ENCODE results near the gene USO1.
"Not testable (repeated sequence)": the region's sequence is repeated elsewhere in the genome, so short reads cannot be mapped to it uniquely, and the experiment has no call there.

The USO1 gene

DNA sequence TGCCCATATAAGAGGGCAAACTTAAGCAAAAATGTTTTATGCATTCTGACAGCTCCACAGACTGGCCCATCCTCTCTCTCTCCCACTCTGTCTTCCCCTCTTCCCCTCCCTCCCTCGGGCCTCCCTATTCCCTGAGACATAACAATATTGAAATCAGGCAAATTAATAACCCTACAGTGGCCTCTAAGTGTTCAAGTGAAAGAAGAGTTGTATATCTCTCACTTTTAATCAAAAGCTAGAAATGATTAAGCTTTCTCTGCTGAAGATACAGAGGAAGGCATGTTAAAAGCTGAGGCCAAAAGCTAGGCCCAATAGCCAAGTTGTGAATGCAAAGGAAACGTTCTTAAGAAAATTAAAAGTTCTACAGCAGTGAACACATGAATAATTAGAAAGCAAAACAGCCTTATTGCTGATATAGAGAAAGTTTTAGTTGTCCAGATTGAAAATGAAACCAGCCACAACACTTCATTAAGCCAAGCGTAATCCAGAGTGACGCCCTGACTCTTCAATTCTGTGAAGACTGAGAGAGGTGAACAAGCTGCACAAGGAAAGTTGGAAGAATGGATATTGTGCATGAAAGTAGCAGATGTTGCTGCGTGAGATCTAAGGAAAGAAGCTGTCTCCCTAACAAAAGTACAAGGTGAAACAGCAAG is 54.9 kb downstream of the USO1 start:
- DNase-seq, result no peak

DNA sequence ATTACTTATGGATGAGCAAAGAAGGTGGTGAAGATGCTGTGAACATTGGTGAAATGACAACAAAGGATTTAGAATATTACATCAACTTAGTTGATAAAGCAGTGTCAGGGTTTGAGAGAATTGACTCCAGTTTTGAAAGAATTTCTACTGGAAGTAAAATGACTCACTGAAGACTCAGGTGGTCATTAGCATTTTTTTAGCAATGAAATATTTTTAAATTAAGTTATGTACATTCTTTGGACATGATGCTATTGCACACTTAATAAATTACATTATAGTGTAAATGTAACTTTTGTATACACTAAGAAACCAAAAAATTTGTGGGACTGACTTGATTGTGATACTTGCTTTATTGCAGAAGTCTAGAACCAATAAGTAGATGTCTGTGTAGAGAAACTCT is 56.9 kb downstream of the USO1 start:
- no peak for DNase-seq

DNA sequence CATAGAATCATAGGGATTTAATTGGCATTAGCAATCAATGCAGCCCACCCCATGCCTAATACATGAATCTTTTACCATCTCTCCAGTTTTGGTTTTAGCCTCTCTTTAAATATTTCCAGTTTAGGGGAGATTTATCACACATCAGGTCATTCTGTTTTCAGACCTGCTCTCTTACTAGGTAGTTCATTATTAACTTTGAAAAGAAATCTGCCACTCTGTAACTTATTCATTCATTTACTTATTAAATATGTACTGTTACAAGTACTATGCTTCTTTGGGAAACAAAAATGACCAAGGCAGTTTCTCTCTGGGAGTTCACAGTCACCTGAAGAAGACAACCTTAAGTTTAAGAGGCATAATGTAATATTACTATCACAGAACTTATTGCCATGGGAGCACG is 62.1 kb downstream of the USO1 start:
- DNase-seq, result no peak

DNA sequence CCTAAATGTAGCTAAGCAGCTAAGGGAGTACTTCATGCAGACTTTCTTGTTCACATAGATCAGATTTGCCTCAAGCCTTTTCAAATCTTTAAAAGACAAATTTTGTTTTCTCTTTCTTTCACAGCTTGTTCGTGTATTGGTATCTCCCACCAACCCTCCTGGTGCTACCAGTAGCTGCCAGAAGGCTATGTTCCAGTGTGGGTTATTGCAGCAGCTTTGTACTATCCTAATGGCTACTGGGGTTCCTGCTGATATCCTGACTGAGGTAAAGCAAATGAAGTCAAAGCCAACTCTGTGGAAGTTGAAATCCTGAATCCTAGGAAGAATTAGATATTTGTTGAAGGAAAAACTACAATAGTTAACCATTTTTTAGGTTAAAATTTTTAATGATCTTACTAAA is 62.6 kb downstream of the USO1 start:
- DNase-seq, result no peak

DNA sequence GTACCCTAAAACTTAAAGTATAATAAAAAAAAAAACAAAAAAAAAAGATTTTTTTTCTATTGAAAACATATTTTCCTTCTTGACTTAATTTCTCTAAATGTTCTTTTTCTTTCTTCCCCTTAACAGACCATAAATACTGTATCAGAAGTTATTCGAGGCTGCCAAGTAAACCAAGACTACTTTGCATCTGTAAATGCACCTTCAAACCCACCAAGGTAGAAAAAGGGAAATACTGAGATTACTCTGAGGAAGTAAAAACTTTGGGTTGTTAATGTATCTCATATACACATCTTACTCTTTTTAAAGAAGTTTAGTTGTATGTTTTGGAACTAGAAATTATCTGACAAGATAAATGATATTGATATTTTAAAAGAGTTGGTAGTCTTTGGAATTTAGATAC is 65.6 kb downstream of the USO1 start:
- DNase-seq, result no peak

DNA sequence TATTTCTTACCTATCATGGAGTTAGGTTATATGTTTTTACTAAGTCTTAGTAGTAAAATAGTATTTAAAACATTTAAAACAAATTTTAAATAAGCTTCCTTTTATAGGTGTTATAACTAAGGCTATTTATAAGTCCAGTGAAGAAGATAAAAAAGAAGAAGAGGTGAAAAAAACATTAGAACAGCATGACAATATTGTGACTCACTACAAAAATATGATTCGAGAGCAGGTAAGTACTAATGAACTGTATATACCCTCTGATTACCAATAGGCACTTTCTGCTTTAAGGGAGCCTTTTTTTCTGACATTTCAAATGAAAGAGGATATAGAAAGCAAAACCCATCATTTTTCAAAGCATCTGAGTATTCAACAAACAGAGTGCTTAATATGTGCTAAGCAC is 76.6 kb downstream of the USO1 start:
- DNase-seq, result no peak

DNA sequence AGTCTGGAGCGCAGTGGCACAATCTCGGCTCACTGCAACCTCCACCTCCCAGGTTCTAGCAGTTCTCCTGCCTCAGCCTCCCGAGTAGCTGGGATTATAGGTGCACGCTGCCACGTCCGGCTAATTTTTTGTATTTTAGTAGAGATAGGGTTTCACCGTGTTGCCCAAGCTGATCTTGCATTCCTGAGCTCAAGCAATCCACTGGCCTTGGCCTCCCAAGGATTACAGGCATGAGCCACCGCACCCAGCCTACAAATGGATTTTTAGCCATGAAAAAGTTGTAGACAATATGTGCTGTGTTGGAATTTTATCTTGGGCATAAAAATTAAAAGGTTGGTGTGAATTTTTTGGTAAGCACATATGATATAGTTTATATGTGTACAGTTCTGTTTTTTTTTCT is 81.7 kb downstream of the USO1 start:
- DNase-seq, result not testable (repeated sequence)

DNA sequence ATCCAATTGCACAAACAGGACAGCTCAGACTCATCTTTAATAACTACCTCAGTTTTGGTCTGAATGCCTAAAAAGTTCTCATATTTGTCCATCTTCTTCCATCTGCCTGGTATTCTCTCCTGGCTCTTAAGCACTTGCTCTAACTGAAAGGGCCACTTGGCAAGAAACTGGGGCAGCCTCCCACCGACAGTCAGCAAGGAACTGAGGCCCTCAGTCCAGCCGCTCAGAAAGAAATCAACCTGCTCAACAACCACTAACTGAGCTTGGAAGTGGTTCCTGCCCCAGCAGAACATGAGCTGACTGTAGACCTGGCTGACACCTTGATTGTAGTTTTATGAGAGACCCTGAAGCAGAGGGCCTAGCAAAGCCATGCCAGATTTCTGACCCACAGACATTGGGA is 93.5 kb downstream of the USO1 start:
- DNase-seq, result no peak

DNA sequence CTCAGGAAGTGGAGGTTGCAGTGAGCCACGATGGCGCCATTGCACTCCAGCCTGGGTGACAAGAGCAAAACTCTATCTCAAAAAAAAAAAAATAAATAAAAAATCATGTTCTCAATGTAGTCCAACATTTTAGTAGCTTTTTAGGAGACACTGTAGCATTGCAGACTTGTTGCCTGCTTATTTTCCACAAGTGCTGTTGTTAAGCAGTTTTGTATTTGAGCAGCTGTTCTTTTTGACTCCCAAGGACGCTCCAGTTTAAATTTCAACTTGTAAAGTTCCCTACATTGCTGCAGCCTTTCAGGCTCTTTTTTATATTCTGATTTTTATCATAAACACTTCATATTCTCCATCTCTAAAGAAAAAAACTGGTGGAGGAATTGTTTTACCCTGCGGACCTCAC is 94.7 kb downstream of the USO1 start:
- DNase-seq, result no peak

DNA sequence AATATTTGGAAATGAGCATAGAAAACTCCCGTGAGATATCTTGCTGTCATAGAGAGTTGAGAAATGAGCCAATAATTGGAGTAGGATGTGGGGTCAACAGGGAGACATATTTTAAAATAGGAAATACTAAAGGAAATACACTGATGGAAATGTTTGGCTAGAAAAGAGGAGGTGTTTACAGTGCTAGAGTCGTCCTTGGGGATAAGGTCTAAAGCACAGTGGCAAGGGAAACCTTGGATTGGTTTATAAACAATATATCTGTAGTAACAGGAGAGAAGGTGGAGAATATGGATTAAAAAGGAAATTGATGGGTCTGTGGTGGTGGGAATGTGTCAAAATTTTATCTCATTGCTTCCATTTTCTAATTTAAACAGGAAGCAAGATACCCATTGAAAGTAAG is 95.8 kb downstream of the USO1 start:
- DNase-seq, result no peak

DNA sequence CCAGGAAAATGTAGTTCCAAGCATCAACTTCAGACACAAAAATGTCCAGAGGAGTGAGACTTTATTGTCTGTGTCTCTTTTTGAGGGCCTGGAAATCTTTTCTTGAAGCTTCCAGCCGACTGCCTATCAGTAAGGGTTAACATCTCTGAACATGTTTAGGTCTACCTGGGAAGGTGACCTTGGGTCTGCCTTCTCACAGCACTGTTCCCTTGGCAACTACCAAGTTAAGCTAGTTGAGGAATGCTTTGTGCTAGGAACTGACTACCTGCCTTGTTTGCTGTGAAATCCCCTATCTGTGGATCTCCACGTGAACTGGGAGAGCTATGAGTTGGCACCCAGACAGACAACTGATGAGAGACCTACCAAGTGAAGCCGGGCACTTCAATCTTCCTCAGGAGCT is 96.3 kb downstream of the USO1 start:
- no peak for DNase-seq

DNA sequence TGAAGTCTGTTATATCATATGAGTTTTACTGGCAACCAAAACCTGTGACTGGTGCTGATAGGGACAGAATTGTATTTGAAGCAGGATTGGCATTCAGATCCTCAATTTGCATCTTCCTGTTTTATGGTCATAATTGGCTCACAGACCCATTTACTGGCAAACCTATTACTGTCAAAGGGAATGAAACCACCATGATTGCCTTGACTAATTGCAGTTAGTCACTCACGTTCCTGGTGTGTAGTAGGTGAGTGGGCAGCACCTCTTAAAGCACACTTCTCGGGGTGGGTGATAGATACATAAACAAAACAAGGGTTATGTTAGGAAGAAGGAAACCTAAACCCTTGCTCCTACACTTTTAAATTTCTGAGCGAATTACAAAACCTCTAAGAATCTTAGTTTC is 96.8 kb downstream of the USO1 start:
- DNase-seq, result no peak

DNA sequence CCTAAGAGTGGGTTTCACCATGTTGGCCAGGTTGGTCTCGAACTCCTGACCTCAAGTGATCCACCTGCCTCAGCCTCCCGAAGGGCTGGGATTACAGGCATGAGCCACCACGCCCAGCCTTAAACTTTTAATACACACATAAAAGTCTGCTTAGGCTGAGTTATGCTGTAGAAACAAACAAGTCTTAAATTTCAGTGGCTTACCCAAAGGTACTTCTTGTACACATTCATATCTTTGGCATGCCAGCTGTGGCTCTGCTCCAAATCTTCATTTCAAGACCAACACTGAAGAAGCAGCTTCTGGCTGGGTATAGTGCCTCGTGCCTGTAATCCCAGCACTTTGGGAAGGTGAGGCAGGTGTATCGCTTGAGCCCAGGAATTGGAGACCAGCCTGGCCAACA is 97.6 kb downstream of the USO1 start:
- DNase-seq, result no peak

DNA sequence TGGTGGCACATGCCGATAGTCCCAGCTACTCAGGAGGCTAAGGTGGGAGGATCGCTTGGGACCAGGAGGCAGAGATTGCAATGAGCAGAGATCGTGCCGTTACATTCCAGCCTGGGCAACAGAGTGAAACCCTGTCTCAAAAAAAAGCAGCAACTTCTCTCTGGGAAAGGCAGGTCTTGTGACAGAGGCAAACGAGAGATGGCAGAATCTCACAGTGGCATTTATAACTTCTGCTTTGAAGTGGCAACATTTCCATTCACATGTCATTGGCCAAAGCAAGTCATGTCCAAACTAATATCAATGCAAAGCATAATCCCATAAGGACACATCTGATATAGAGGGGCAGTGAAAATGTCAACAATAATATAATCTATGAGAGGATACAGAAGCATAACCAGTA is 98.0 kb downstream of the USO1 start:
- no peak for DNase-seq

DNA sequence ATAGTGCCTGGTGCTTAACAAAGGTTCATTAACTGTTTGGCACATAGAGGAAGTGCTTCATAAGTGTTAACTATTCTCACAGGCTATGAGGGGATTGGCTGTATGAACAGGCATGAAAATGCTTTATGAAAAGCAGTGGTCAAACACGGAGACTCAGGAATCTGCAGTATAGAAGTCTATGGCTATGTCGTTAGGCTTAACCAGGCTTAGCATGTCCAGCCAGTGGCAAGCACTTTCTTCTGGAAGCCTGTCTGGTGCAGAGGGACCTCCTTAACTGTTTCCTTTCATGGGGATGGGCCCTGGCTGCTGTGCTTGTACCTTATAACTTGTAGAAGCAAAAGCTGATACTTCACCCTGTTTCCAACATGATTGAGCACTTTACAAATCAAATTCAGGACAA is 99.4 kb downstream of the USO1 start:
- no peak for DNase-seq

DNA sequence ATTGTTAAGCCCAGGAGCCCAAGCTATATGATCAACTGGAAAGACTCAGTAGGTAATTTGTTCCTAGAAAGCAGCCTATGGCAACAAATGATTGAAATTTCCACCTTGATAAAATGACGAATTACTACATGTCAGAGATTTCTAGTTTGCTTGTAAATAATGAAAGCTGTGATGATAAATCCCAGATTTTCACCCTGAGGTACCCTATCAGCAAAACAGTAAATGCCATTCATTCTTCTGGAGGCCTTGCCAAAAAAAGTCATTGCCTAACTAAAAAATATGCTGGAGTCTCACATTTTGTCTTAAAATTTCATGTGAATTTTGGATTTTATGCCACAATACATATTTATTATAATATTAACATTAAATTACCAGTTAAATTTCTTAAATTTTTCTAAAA is 106.5 kb downstream of the USO1 start:
- DNase-seq, result no peak

DNA sequence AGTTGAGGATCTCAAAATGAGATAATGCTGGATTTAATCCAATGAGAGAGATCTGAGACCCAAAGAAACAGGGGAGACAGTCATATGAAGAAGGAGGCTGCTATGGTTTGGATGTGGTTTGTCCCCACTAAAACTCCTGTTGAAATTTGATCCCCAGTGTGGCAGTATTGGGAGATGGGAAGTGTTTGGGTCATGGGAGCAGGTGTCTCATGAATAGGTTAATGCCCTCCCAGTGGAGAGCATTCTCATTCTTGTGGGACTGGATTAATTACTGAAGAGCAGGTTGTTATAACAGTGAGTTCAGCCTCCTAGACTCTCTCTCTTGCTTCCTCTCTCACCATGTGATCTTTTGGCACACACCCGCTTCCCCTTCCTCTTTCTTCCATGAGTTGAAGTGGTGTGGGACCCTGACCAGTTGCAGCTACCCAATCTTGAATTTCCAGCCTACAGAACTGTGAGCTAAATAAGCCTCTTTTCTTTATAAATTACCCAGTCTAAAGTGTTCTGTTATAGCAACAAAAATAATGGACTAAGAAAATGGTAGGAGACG is 107.6 kb downstream of the USO1 start:
- DNase-seq, result no peak

DNA sequence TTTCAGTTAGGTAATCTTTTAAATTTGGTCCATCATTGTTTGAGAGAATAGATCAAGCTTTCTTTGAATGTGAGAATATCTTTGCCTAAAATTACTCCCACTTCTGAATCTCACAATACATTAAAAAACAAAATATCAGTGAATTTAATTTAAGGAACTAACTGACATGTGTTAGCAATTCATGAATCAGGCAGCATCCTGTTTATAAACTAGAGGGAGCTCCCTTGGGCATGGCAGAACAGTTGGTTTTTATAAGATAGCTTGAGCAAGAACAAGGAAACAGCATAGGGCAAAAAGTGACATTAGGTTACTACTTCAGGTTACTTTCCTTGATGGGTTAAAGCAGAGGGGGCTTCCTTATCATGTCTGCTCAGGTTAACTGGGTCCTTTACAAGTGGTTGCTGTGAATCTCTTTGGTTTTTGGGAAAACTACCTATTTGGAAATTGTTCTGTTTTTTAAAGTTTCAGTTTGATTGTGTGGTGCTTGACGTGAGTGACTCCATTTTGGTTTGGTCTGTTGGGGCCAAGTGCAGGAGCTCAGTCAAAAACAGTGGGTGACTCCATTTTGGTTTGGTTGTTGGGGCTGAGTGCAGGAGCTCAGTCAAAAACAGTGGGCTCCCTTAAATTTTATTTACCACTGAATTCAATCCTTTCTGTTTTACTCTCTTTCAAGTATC is 109.9 kb downstream of the USO1 start:
- DNase-seq, result no peak

DNA sequence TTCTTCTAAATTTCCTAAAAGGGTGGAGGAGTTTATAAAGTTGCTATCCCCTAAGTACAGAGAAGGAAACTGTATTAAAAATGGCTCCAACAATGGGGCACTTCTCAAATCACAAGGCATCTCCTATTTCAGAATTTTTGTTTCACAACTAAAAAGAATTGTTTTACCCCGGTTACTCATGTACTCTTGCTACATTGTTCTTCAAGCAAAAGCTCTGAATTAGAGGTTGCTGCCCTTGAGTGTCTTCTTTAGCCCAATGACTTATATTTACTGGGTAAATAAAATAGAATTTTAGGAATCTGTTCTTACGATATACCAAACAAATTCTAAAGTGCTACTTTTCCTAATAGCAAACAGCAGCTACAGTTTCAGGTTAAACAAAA is 110.4 kb downstream of the USO1 start:
- no peak for DNase-seq

DNA sequence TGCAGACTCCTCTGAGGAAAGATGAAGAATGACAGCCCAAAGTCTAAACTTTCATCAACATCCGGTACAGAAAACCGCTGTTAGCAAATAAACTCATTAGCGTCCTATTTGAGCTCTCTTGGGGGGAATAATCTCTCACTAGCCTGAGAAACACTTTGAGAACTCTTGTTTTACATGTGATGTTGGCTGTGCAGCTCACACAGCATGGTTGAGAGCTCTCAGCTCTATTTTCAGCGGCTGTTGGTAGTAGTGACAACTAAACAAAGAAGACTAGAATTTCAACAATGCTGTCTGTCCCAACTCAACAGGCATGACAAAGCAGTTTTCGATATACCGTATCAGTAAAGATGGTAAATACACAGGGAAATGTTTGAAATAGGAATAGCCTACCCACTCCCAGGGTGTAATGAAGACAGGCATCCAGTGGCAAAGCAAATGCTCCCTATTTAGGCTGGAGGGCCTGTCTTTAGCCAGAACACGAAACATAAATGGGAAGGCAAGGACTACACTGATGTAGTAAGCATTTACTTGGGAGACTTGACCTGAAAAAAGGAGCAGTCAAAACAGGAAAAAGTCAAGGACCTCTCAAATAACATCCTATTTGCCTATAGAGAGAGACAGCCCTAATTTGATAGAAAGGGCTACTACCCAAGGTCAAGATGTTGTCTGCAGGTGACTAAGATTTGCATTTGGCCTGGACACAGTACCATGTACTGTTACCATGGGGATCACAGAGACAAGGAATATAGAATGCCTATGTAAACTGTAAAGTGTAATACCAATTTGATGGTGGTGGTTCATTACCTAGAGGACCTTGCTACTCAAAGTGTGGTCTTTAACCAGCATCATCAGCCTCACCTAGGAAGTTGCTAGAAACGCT is 117.5 kb downstream of the USO1 start:
- no peak for DNase-seq

DNA sequence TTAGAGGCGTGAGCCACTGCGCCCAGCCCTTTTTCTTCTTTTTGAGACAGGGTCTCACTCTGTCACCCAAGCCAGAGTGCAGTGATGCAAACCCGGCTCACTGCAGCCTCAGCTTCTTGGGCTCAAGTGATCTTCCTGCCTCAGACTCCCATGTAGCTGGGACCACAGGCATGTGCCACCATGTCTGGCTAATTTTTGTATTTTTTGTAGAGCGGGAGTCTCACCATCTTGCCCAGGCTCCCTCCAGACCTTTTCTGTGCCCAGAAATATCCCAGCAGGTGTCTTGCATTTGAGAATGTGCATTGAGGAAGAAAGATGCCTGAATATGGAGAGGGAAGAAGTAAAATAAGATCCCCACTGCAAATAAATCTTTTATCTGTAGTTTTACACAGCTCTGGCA is 119.2 kb downstream of the USO1 start:
- no peak for DNase-seq

DNA sequence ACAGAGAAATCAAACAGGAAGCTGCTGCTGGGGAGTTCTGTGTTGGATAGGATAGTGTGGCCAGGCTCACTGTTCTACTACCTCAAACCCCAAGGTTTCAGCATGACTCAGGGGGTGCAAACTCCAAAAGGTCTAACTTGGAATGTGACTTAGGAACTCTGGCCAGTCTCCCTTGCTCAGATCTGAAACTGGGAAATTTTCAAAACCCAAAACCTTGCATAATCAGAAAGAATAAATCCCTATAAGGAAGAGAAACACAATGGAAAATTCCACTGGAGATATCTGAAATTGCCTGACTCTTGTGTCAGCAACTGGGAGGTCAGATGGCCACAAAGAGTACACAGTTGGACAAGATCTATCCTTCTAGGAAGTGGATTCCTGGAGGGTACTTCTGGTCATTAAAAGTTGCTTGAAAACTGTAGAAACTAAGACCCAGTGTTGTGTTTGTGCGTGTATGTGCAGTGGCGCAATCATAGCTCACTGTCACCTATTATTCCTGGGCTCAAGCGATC is 119.8 kb downstream of the USO1 start:
- no peak for DNase-seq

DNA sequence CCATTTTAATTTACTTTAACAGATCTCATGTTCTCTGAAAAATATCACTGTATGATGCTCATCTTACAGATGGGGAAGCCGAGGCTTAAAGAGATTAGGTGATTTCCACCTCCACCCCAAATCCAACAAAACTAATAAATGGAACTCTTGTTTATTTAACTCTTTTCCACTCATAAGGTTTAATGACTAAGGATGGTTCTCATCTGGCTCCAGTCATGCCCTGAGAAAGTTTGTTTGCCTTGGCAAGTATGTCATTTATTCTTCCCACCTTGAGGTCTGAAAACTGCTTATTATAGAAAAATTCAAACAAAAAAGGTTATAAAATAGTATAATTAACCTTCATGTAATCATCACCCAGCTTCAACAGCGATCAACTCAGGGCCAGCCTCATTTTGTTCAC is 121.6 kb downstream of the USO1 start:
- no peak for DNase-seq
